Ascending aorta (tissue), 2 donors: Measurements from ENCODE around the gene OR2D3. TPM values are rescaled to one million over a fixed set of nuclear protein-coding genes. Genes with fewer than 3 reads are reported as not detected.
"Not testable (repeated sequence)": the region's sequence is repeated elsewhere in the genome, so short reads cannot be mapped to it uniquely, and the experiment has no call there.

Source experiments
- DNase-seq, 2 donors: peaks; one replicate each; pipeline ENCODE4 v3.0.0-alpha.2; 2019; ENCODE audit warnings: low spot score in 2 of 2
- H3K27ac ChIP-seq, 2 donors: fragments of 200-600 bp; sonication (generic); one replicate each; pipeline ENCODE4 v1.5.1; 2016 to 2017; ENCODE audit warnings: mild to moderate bottlenecking in 1 of 2
- H3K27me3 ChIP-seq: fragments of 200-600 bp; sonication (generic); one replicate; pipeline ENCODE4 v1.5.1; 2017
- H3K36me3 ChIP-seq, 2 donors: fragments of 200-600 bp; sonication (generic); one replicate each; pipeline ENCODE4 v1.5.1; 2016
- H3K4me1 ChIP-seq, 2 donors: fragments of 200-600 bp; sonication (generic); one replicate each; pipeline ENCODE4 v1.5.1; 2016 to 2017; ENCODE audit warnings: mild to moderate bottlenecking in 1 of 2
- H3K4me3 ChIP-seq, 2 donors: fragments of 200-600 bp; sonication (generic); one replicate each; pipeline ENCODE4 v1.5.1; 2016 to 2017; ENCODE audit warnings: mild to moderate bottlenecking in 1 of 2
- H3K9me3 ChIP-seq, 2 donors: fragments of 200-600 bp; sonication (generic); one replicate each; pipeline ENCODE4 v1.5.1; 2016
- CTCF ChIP-seq, 3 experiments: fragments of 200-600 bp in 2 of 3; fragments of 450-650 bp in 1 of 3; sonication (generic) in 2 of 3; IDR thresholded peaks; one replicate each; pipeline ENCODE4 v1.5.1; 2016 to 2019; ENCODE audit warnings: antibody characterized with exemption in 3 of 3, mild to moderate bottlenecking in 1 of 3, moderate library complexity in 1 of 3
- intact Hi-C: fragments of 100-400 bp; cut with DNase I; formaldehyde crosslinking; loops from one replicate; pipeline ENCODE4 v1.15.1; 2023
- total RNA-seq: library from RNA; depleted of rRNA; stranded (reverse); fragments of >200 nt; gene quantifications from one replicate; pipeline ENCODE4 v1.1.0, GENCODE V29; 2016

The OR2D3 gene
- not detected for total RNA-seq

GRCh38 chr11:6920702-6921101, at the start of gene OR2D3:
Gene OR2D3, plus strand, starts transcription at chr11:6921002. Its CDS starts 0 bp downstream, at chr11:6921002.
- DNase-seq = no peak
- intact Hi-C loops = no loop called here
- no peaks in the 10 kb centered on the region for H3K4me1 ChIP-seq
- no peak within 1 kb of the TSS for H3K27ac ChIP-seq
- TF ChIP-seq CTCF (IDR thresholded peaks at IDR 0.05) = no peak
- H3K36me3 ChIP-seq = no peaks in the 10 kb centered on the region
- H3K4me3 ChIP-seq = no peak within 1 kb of the TSS
- no peaks in the 10 kb centered on the region for H3K27me3 ChIP-seq
- no peaks in the 10 kb centered on the region for H3K9me3 ChIP-seq

- no peak for TF ChIP-seq CTCF (IDR thresholded peaks at IDR 0.05)
- Histone ChIP-seq H3K27me3 (no peaks in the 10 kb centered on the region), H3K36me3 (no peaks in the 10 kb centered on the region), H3K9me3 (no peaks in the 10 kb centered on the region), H3K27ac (no peak overlapping the region), H3K4me3 (no peak overlapping the region), H3K4me1 (no peaks in the 10 kb centered on the region)
- intact Hi-C loops = no loop called here
- no peak for DNase-seq
Observed at GRCh38 chr11:6871278-6871677, 49.5 kb upstream of the OR2D3 start.

- Histone ChIP-seq H3K27ac (no peak overlapping the region), H3K27me3 (no peaks in the 10 kb centered on the region), H3K4me3 (no peak overlapping the region), H3K36me3 (no peaks in the 10 kb centered on the region), H3K9me3 (no peaks in the 10 kb centered on the region), H3K4me1 (no peaks in the 10 kb centered on the region)
- intact Hi-C loops = no loop called here
- no peak for DNase-seq
- TF ChIP-seq CTCF (IDR thresholded peaks at IDR 0.05) = no peak
Observed at GRCh38 chr11:6875761-6876160, 45.0 kb upstream of the OR2D3 start.

- no peak within 1 kb of the TSS for H3K27ac ChIP-seq
- no peaks in the 10 kb centered on the region for H3K27me3 ChIP-seq
- TF ChIP-seq CTCF (IDR thresholded peaks at IDR 0.05) = no peak
- no peak for DNase-seq
- H3K4me1 ChIP-seq = no peaks in the 10 kb centered on the region
- intact Hi-C loops = no loop called here
- H3K4me3 ChIP-seq = no peak within 1 kb of the TSS
- no peaks in the 10 kb centered on the region for H3K9me3 ChIP-seq
- no peaks in the 10 kb centered on the region for H3K36me3 ChIP-seq
Observed at GRCh38 chr11:6876325-6876724, 44.5 kb upstream of the OR2D3 start, which contains the start of gene OR10A4. Gene OR10A4, plus strand, starts transcription at chr11:6876625. Its CDS starts 23 bp downstream, at chr11:6876648.

- no peak for DNase-seq
- Histone ChIP-seq H3K36me3 (no peaks in the 10 kb centered on the region), H3K27ac (no peak overlapping the region), H3K9me3 (no peaks in the 10 kb centered on the region), H3K27me3 (no peaks in the 10 kb centered on the region), H3K4me3 (no peak overlapping the region), H3K4me1 (no peaks in the 10 kb centered on the region)
- intact Hi-C loops = no loop called here
- TF ChIP-seq CTCF (IDR thresholded peaks at IDR 0.05) = no peak
Observed at GRCh38 chr11:6876914-6877313, 43.9 kb upstream of the OR2D3 start.

GRCh38 chr11:6882751-6883150, 38.1 kb upstream of the OR2D3 start:
- no peak for DNase-seq
- Histone ChIP-seq H3K27me3 (no peaks in the 10 kb centered on the region), H3K36me3 (no peaks in the 10 kb centered on the region), H3K4me1 (no peaks in the 10 kb centered on the region), H3K9me3 (no peaks in the 10 kb centered on the region), H3K4me3 (no peak overlapping the region), H3K27ac (no peak overlapping the region)
- intact Hi-C loops = no loop called here
- TF ChIP-seq CTCF (IDR thresholded peaks at IDR 0.05) = no peak

GRCh38 chr11:6887711-6888110, 33.1 kb upstream of the OR2D3 start:
- H3K4me3 ChIP-seq, H3K9me3 ChIP-seq, intact Hi-C loops, H3K27me3 ChIP-seq, H3K27ac ChIP-seq, H3K36me3 ChIP-seq, DNase-seq, H3K4me1 ChIP-seq: not testable (repeated sequence)
